GM18505 (cell line): ENCODE data around the gene PEX14.

ENCODE experiments used
- ATAC-seq: cut with Tn5 transposase; IDR thresholded peaks from one replicate; pipeline ENCODE4 v1.9.1; 2021; ENCODE audit not compliant: unreplicated experiment
- POLR2A ChIP-seq: IDR thresholded peaks from 4 replicates; pipeline ENCODE4 v1.6.1; 2011; ENCODE audit warnings: borderline replicate concordance; ENCODE audit not compliant: insufficient read depth, insufficient read length; ENCODE audit errors: extremely low read depth

The PEX14 gene

DNA sequence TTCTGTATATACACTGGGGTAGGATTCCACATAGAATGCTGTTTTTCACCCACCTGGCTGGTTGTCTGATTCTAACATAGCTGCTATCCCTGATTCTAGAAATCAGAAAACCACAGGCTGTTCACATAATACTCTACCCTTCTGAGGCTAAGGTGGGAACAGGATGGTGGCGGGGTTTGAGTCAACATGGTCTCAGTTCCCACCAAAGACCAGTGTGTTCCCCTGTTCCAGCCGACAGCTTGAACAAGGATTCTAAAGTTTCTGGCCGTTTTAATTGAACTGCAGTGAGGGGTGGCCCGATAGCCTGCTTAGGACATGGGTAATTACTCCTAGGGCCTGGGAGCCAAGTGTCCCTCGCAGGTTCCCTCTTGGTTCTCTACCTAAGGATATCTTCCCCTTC is 38.4 kb downstream of the PEX14 start:
- no peak for TF ChIP-seq POLR2A

DNA sequence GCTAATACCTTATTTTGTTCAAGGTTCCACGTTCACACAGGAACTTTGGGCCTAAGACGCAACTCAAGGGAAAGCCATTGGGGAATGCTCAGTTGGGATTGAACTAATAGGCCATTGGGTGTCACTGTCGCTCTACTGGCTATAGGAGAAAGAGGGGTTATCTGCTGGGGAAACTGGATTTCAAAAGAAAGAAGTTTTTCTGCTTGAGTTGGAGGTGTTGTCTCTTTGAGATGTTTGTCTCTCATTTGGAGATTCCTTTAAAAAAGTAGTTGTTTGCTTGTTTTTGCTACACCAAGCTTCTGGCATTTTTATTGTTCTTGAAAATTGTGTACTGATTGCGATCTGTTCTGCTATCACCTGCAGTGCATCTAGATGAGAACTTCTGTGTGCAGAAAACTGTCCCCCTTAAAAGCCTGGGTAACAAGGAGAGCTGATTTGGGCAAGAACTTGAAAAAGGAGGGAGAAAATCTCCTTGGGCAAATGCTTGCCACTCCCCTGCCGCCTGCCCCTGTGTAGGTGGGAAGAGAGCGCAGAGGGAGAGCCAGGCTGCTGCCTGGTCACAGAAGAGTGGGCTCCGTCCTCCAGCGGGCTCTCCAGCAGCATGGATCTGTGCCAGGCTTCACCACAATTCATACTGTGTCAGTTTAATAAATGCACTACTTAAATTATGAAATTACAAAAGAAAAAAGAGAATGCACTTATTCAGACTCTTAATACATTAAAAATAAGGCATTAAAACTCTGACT is 39.9 kb downstream of the PEX14 start:
- no peak for ATAC-seq
- TF ChIP-seq POLR2A, result no peak

More for the DNA sequence above, 38.4 kb downstream of the PEX14 start:
- ATAC-seq, result no peak

GRCh38 chr1:10515301-10515975 is 40.7 kb downstream of the PEX14 start:
- TF ChIP-seq POLR2A, result no peak
- no peak for ATAC-seq

GRCh38 chr1:10515976-10516750 is 41.4 kb downstream of the PEX14 start:
- no peak for ATAC-seq

DNA sequence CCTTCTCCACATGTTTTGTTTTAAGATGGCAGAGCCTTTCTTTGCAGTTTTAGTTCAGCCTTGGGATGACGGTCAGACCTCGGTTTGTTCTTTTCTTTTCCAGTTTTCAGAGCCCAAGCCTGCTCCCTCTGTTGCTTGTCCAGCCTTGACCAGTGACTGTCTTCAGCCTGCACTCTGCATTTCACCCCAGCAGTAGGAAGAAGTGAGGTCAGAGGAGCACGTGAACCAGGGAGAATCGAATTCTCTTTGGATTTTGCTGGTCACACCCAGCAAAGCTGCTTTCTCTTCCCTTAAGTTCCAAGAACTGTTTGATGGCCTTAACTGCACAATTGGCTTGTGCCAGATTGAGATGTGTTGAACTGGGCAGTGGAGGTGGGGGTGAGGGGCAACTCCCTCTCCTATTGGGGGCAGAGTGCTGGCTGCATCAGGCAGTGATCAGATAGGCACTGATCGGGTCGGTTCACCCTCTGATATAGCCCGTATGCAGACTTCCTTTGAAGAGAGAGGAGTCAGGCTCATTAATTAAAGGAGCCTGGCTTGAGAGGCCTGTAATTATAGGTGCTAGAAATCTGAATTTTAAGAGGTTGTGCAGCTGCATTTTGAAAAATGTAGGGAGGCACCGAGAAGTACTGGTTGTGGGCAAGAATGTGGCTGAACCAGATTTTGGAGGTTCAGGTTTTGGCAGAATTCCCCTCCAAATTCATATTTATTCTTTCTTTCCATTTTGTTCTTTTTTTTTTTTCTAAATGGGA is 42.4 kb downstream of the PEX14 start:
- ATAC-seq, result no peak
- TF ChIP-seq POLR2A, result no peak

More at GRCh38 chr1:10515976-10516750, 41.4 kb downstream of the PEX14 start:
- no peak for TF ChIP-seq POLR2A

- TF ChIP-seq POLR2A, result no peak
- no peak for ATAC-seq
Observed at GRCh38 chr1:10517677-10517982, 42.9 kb downstream of the PEX14 start.

DNA sequence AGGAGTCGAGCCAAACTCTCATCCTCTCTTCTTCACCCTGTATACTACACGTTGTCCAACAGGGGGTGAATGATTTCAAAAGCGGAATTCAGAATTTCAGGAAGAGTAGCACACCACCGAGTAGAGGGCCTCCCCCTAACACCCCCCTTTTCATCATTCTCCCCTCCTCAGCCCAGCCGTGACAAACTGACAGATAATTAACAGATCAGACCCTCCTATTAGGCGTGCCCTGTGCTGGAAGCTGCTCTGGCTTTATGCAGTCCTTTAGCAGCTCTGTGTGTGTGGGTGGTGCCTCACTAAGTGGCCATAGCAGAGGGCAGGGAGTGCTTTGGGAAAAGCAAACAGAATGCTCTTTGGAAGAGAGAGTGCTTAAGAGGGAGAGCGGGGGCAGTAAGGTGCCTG is 44.3 kb downstream of the PEX14 start:
- no peak for ATAC-seq
- TF ChIP-seq POLR2A, result no peak

DNA sequence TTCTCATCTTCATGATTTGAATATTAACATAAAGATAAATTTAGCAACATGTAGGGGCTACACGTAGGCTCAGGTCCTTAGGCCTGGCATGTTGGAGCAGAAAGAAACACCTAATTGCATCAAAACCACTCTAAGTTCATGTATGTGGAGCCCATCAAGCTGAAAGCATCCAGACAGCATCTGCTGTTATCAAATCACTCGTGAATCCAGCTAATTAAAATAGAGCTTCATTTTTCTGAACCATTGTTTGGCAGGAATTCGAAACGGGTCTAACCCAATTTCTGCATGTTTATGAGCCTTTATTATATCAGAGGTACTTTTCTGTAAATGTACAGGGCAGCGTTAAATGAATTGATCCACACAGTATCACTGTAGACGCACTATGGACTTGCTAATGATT is 45.7 kb downstream of the PEX14 start:
- no peak for TF ChIP-seq POLR2A
- ATAC-seq, result no peak

DNA sequence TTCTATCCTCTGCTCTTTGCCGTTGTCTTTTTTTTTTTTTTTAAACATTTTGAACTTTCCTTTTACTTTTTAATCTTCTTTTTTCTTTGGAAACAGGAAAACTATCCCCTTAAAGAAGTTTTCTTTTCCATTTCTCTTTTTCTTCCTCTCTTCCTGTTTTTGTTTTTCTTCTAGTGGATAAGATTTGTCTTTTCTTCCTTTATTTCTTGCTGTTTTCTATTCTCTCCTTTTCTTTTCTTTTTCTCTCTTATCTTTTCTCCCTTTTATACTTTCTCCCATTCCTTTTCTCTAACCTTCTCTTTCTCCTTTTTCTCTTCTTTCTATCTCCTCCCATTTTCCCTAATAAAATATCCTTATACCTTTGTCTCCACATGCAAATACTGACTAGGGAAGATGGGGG is 46.2 kb downstream of the PEX14 start:
- no peak for ATAC-seq
- no peak for TF ChIP-seq POLR2A

GRCh38 chr1:10521537-10522157 is 46.9 kb downstream of the PEX14 start:
- no peak for ATAC-seq
- no peak for TF ChIP-seq POLR2A

GRCh38 chr1:10522322-10522860 is 47.6 kb downstream of the PEX14 start:
- ATAC-seq, result no peak
- TF ChIP-seq POLR2A, result no peak

GRCh38 chr1:10525208-10525607 is 50.5 kb downstream of the PEX14 start:
- no peak for TF ChIP-seq POLR2A
- ATAC-seq, result no peak
